CD8-positive, alpha-beta memory T cell (primary cell): ENCODE data around the gene CYP26B1. TPM values are rescaled to one million over a fixed set of nuclear protein-coding genes. Genes with fewer than 3 reads are reported as not detected.

Experiments used
- CTCF ChIA-PET: fragments of 350-600 bp; sonication (Branson Sonifier 250); formaldehyde crosslinking; loops from one replicate; lab custom pipeline; 2021; ENCODE audit warnings: antibody characterized with exemption; lab: Charles Lee
- POLR2A ChIA-PET: fragments of 350-600 bp; sonication (Branson Sonifier 250); formaldehyde crosslinking; loops from one replicate; lab custom pipeline; 2021; ENCODE audit warnings: antibody characterized with exemption; lab: Charles Lee
- DNase-seq, 5 donors: peaks; one replicate each; pipeline versions ENCODE4 v3.0.0 to v3.0.0-alpha.2; 2020 to 2022; ENCODE audit warnings: mixed read lengths in 1 of 5
- H3K27ac ChIP-seq: one replicate; pipeline ENCODE4 v1.7.0; 2013; ENCODE audit warnings: low read depth, mild to moderate bottlenecking, low read length, moderate library complexity
- H3K27me3 ChIP-seq: 2 replicates; pipeline ENCODE4 v1.7.0; 2013; ENCODE audit warnings: low read length, mild to moderate bottlenecking; ENCODE audit not compliant: insufficient read depth, poor library complexity, severe bottlenecking
- H3K36me3 ChIP-seq: 2 replicates; pipeline ENCODE4 v1.7.0; 2013; ENCODE audit warnings: mild to moderate bottlenecking, low read length, moderate library complexity; ENCODE audit not compliant: insufficient read depth
- H3K4me1 ChIP-seq: 2 replicates; pipeline ENCODE4 v1.7.0; 2013; ENCODE audit warnings: mild to moderate bottlenecking, low read length, moderate library complexity; ENCODE audit not compliant: insufficient read depth
- H3K4me3 ChIP-seq: 2 replicates; pipeline ENCODE4 v1.7.0; 2013; ENCODE audit warnings: mild to moderate bottlenecking, low read length
- H3K9me3 ChIP-seq: 2 replicates; pipeline ENCODE4 v1.7.0; 2013; ENCODE audit warnings: mild to moderate bottlenecking, low read length
- H3K27ac Mint-ChIP-seq, 8 donors: one replicate each; pipeline ENCODE4 v1.8.0; 2020 to 2021; ENCODE audit warnings: mixed read lengths in 8 of 8, mild to moderate bottlenecking in 6 of 8, inconsistent platforms in 3 of 8, moderate library complexity in 3 of 8
- H3K27me3 Mint-ChIP-seq, 2 donors: one replicate each; pipeline ENCODE4 v1.8.0; 2020 to 2021; ENCODE audit warnings: mixed read lengths in 2 of 2, mild to moderate bottlenecking in 1 of 2, moderate library complexity in 1 of 2
- H3K36me3 Mint-ChIP-seq, 3 donors: one replicate each; pipeline ENCODE4 v1.8.0; 2020 to 2021; ENCODE audit warnings: mixed read lengths in 3 of 3, inconsistent platforms in 1 of 3, mild to moderate bottlenecking in 1 of 3
- H3K4me1 Mint-ChIP-seq, 3 donors: one replicate each; pipeline ENCODE4 v1.8.0; 2020 to 2021; ENCODE audit warnings: mixed read lengths in 3 of 3, inconsistent platforms in 1 of 3, mild to moderate bottlenecking in 1 of 3
- H3K4me3 Mint-ChIP-seq, 7 donors: one replicate each; pipeline ENCODE4 v1.8.0; 2020 to 2021; ENCODE audit warnings: mixed read lengths in 7 of 7, mild to moderate bottlenecking in 6 of 7, moderate library complexity in 4 of 7, inconsistent platforms in 2 of 7
- H3K9me3 Mint-ChIP-seq, 5 donors: one replicate each; pipeline ENCODE4 v1.8.0; 2020 to 2022; ENCODE audit warnings: mixed read lengths in 5 of 5, mild to moderate bottlenecking in 3 of 5, moderate library complexity in 2 of 5, inconsistent platforms in 1 of 5
- polyA plus RNA-seq: library from polyadenylated mRNA; unstranded; fragments of 300-500 nt; fragmentation: Illumina TruSeq; gene quantifications from one replicate; pipeline ENCODE4 v1.2.3, GENCODE V29; 2021
- total RNA-seq, 2 experiments: library from RNA; stranded (reverse); gene quantifications; one replicate each; pipeline ENCODE4 v1.2.3, GENCODE V29; 2021

CYP26B1 gene
- total and polyA plus RNA-seq, 3 experiments from 2014 or later: not detected

DNA sequence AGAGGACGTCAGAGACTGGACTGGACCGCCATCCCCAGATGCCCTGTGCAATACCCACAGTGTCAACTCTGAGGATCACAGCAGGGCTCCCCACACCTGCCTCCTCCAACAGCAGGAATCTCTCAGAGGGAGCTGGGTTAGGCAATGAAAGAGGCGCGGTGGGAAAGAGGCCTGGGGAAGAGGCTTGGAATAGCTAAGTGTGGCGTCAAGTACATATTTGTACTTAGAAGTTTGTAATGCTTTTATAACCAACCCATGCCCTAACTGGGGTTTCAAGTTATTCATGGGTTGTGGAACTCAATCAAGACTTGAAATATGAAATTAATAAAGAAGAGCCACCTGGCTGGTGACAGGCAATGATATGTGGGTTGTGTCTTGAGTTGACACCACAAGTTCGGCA is 28.7 kb downstream of the CYP26B1 start:
- Mint-ChIP-seq H3K4me1 (no peaks in the 10 kb centered on the region), H3K9me3 (peaks cover 0 to 12% (median 8%) of the 10 kb centered on the region in 5 donors)
- CTCF ChIA-PET: no interaction called here

DNA sequence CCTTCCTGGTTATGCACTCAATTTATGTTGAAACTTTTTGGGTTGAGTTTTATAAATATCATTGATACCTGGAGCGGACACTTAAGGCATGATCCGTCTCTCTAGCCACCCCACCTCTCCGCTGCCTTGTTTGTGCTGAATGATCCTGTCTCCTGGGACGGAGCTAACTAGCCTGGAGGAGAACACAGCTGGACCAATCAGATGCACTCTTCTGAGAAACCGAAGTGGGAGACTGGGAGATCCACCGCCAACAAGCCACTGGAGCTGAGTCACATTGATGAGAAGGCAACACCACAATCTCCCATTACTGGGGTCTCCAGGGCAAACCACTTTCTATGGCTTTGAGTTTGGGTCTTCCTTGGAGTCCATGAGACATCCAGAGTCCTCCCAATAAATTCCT is 29.3 kb downstream of the CYP26B1 start:
- Mint-ChIP-seq H3K36me3 (peaks cover 0 to 1% (median 0%) of the 10 kb centered on the region in 3 donors), H3K27me3 (peaks cover 15 to 32% of the 10 kb centered on the region in 2 donors), H3K27ac (no peak overlapping the region), H3K9me3 (peaks cover 0 to 12% (median 8%) of the 10 kb centered on the region in 5 donors), H3K4me3 (no peak overlapping the region), H3K4me1 (no peaks in the 10 kb centered on the region)
- Histone ChIP-seq H3K4me3 (no peak overlapping the region), H3K27me3 (no peaks in the 10 kb centered on the region), H3K9me3 (no peaks in the 10 kb centered on the region), H3K27ac (no peak overlapping the region), H3K4me1 (no peaks in the 10 kb centered on the region), H3K36me3 (no peaks in the 10 kb centered on the region)
- POLR2A ChIA-PET: no interaction called here
- CTCF ChIA-PET: no interaction called here
- peak in 1 of 5 donors; percentile 27 for DNase-seq

More for the DNA sequence above, 28.7 kb downstream of the CYP26B1 start:
- no peak overlapping the region for H3K27ac Mint-ChIP-seq
- H3K4me3 Mint-ChIP-seq: no peak overlapping the region
- no peaks in the 10 kb centered on the region for H3K9me3 ChIP-seq
- no peak overlapping the region for H3K27ac ChIP-seq
- POLR2A ChIA-PET: no interaction called here
- no peaks in the 10 kb centered on the region for H3K27me3 ChIP-seq
- no peak overlapping the region for H3K4me3 ChIP-seq
- no peaks in the 10 kb centered on the region for H3K4me1 ChIP-seq
- peaks cover 0 to 1% (median 0%) of the 10 kb centered on the region in 3 donors for H3K36me3 Mint-ChIP-seq
- DNase-seq: peak in 1 of 5 donors; percentile 8
- no peaks in the 10 kb centered on the region for H3K36me3 ChIP-seq
- peaks cover 17 to 35% of the 10 kb centered on the region in 2 donors for H3K27me3 Mint-ChIP-seq

- Histone ChIP-seq H3K4me3 (no peak overlapping the region), H3K27me3 (no peaks in the 10 kb centered on the region), H3K27ac (no peak overlapping the region), H3K36me3 (no peaks in the 10 kb centered on the region), H3K4me1 (no peaks in the 10 kb centered on the region), H3K9me3 (no peaks in the 10 kb centered on the region)
- H3K9me3 Mint-ChIP-seq: peaks cover 0 to 12% (median 8%) of the 10 kb centered on the region in 5 donors
- ChIA-PET CTCF (no interaction called here), POLR2A (no interaction called here)
- H3K4me3 Mint-ChIP-seq: no peak overlapping the region
- no peaks in the 10 kb centered on the region for H3K4me1 Mint-ChIP-seq
- H3K27ac Mint-ChIP-seq: no peak overlapping the region
- H3K27me3 Mint-ChIP-seq: peaks cover 11 to 31% of the 10 kb centered on the region in 2 donors
- no peak for DNase-seq
- peaks cover 0 to 1% (median 0%) of the 10 kb centered on the region in 3 donors for H3K36me3 Mint-ChIP-seq
Observed at GRCh38 chr2:72117718-72118117, 29.9 kb downstream of the CYP26B1 start.

DNA sequence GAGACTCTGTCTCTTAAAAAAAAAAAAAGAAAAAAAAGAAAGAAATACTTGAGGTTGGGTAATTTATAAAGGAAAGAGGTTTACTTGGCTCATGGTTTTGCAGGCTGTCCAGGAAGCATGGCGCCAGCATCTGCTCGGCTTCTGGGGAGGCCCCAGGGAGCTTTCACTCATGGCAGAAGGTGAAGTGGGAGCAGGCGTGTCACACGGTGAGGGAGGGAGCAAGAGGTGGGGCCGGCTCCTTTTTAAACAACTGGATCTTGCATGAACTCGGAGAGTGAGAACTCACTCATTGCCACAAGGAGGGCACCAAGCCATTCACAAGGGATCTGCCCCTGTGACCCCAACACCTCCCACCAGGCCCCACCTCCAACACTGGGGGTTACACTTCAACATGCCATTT is 30.6 kb downstream of the CYP26B1 start:
- Histone ChIP-seq H3K9me3 (no peaks in the 10 kb centered on the region), H3K27ac (no peak overlapping the region), H3K4me3 (no peak overlapping the region), H3K36me3 (no peaks in the 10 kb centered on the region), H3K4me1 (no peaks in the 10 kb centered on the region), H3K27me3 (no peaks in the 10 kb centered on the region)
- ChIA-PET CTCF (no interaction called here), POLR2A (no interaction called here)
- H3K27me3 Mint-ChIP-seq: peaks cover 6 to 26% of the 10 kb centered on the region in 2 donors
- DNase-seq: no peak
- peaks cover 0 to 11% (median 6%) of the 10 kb centered on the region in 5 donors for H3K9me3 Mint-ChIP-seq
- H3K4me1 Mint-ChIP-seq: no peaks in the 10 kb centered on the region
- H3K4me3 Mint-ChIP-seq: no peak overlapping the region
- no peaks in the 10 kb centered on the region for H3K36me3 Mint-ChIP-seq
- H3K27ac Mint-ChIP-seq: peak overlapping the region in 1 of 8 donors; percentile 47

- POLR2A ChIA-PET: no interaction called here
- H3K4me1 Mint-ChIP-seq: no peaks in the 10 kb centered on the region
- no peak overlapping the region for H3K4me3 Mint-ChIP-seq
- no peaks in the 10 kb centered on the region for H3K9me3 ChIP-seq
- no peaks in the 10 kb centered on the region for H3K36me3 Mint-ChIP-seq
- H3K27ac Mint-ChIP-seq: no peak overlapping the region
- no peak for DNase-seq
- peaks cover 0 to 2% (median 0%) of the 10 kb centered on the region in 5 donors for H3K9me3 Mint-ChIP-seq
- no peaks in the 10 kb centered on the region for H3K27me3 ChIP-seq
- no peak overlapping the region for H3K4me3 ChIP-seq
- peaks cover 8 to 17% of the 10 kb centered on the region in 2 donors for H3K27me3 Mint-ChIP-seq
- H3K27ac ChIP-seq: no peak overlapping the region
- no peaks in the 10 kb centered on the region for H3K4me1 ChIP-seq
- H3K36me3 ChIP-seq: no peaks in the 10 kb centered on the region
- CTCF ChIA-PET: interaction anchor here (1.3 kb wide), 1 partner anchor 20 kb away, joined by 4 read pairs; no protein-coding TSS in a partner anchor
Observed at GRCh38 chr2:72116081-72116533, 31.6 kb downstream of the CYP26B1 start.

DNA sequence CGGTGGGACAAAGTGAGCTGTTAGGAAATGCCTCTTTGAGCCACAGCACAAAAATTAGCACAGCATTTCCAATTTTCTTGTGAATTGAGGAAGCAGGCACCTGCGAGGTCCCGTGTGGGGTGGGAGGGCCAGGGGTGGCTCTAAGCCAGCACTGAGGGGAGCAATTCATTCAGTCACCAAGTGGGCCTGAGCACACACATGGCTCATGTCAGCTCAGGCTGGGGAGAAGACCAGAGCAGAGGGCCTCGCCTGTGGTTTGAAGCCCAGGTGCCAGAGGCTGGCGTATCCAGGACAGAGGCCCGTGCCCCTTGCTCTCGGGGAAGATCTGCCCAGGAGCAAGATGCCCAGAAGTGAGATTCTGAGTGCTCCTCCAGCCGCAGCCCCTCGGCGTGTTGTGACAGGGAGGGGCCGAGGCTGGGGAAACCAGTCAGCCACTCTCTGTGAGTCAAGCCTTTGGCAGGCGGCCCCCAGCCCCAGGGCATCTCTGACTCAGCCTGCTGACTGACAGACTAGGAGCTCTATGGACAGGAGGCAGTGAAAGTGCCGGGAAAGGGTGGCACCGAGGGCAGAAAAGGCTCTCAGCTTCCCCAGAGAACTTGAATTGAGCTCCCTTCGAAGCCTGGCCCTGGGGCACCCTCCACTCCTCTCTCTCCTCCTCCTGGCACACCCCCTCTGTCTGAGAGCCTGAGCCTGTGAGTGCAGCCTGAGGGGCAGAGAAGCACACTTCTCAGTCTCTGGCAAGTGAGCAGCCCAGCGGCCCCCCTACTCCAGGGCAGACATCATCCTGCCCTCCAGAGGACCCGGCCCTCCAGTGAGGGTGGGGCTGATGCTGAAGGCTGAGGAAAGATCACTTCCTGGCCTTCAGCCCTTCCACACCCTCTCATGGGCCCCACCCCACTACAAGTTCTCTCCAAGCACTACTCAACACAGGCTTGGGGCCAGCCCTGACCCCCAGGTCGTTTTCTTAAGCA is 32.3 kb downstream of the CYP26B1 start:
- DNase-seq: no peak
- Mint-ChIP-seq H3K27ac (no peak overlapping the region), H3K27me3 (peaks cover 6 to 10% of the 10 kb centered on the region in 2 donors), H3K4me3 (no peak overlapping the region), H3K4me1 (no peaks in the 10 kb centered on the region), H3K9me3 (peaks cover 0 to 2% (median 0%) of the 10 kb centered on the region in 5 donors), H3K36me3 (no peaks in the 10 kb centered on the region)
- no peaks in the 10 kb centered on the region for H3K9me3 ChIP-seq
- no peaks in the 10 kb centered on the region for H3K4me1 ChIP-seq
- no peaks in the 10 kb centered on the region for H3K27me3 ChIP-seq
- no peak overlapping the region for H3K27ac ChIP-seq
- no peaks in the 10 kb centered on the region for H3K36me3 ChIP-seq
- ChIA-PET CTCF (interaction anchor here (1.2 to 1.3 kb wide), 2 partner anchors 20 to 22 kb away, joined by 3 to 4 read pairs; no protein-coding TSS in a partner anchor), POLR2A (no interaction called here)
- no peak overlapping the region for H3K4me3 ChIP-seq

DNA sequence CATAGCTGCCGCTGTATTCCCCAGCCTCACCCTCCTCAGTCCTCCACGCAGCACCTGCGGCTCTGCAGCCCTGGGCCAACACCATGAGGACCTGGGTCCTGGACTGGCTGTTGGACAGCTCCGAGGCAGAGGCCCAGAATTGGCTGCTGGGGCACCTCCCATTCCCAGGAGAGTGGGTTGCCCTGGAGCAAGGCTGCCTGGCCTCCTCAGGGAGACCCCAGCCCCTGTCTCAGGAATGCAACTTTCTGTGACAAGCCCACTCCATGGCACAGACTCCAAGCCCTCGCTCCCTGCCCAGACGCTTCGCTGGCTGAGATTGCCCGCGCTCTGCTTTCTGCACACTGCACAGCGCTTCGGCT is 33.0 kb downstream of the CYP26B1 start:
- no peak for DNase-seq
- H3K27me3 Mint-ChIP-seq: peaks cover 6 to 10% of the 10 kb centered on the region in 2 donors

More for the DNA sequence above, 33.0 kb downstream of the CYP26B1 start:
- ChIA-PET CTCF (interaction anchor here (1.2 to 1.3 kb wide), 2 partner anchors 21 to 22 kb away, joined by 3 to 4 read pairs; no protein-coding TSS in a partner anchor), POLR2A (no interaction called here)
- Mint-ChIP-seq H3K4me1 (no peaks in the 10 kb centered on the region), H3K36me3 (no peaks in the 10 kb centered on the region), H3K4me3 (no peak overlapping the region), H3K9me3 (peaks cover 0 to 2% (median 0%) of the 10 kb centered on the region in 5 donors), H3K27ac (no peak overlapping the region)
- H3K4me1 ChIP-seq: no peaks in the 10 kb centered on the region
- no peaks in the 10 kb centered on the region for H3K27me3 ChIP-seq
- H3K4me3 ChIP-seq: no peak overlapping the region
- H3K27ac ChIP-seq: no peak overlapping the region
- no peaks in the 10 kb centered on the region for H3K9me3 ChIP-seq
- H3K36me3 ChIP-seq: no peaks in the 10 kb centered on the region
